Effector CD4-positive, alpha-beta T cell (primary cell): Measurements from ENCODE around the gene MFNG.
A peak's percentile ranks its signal among the peaks of the same experiment; 100 is the strongest.

Experiments used
- DNase-seq: peaks from one replicate; pipeline ENCODE4 v3.0.0-alpha.2; 2020

MFNG gene

GRCh38 chr22:37443977-37444376 lies 42.2 kb downstream of the MFNG start:
- DNase-seq, result no peak

- no peak for DNase-seq
Measured at GRCh38 chr22:37443086-37443485, 43.1 kb downstream of the MFNG start.

GRCh38 chr22:37442537-37442936 lies 43.6 kb downstream of the MFNG start:
- DNase-seq, result no peak

GRCh38 chr22:37442135-37442534 lies 44.0 kb downstream of the MFNG start:
- DNase-seq, result no peak

- DNase-seq, result no peak
Measured at GRCh38 chr22:37440875-37441274, 45.3 kb downstream of the MFNG start.

- no peak for DNase-seq
Measured at GRCh38 chr22:37439347-37439746, 46.8 kb downstream of the MFNG start.

- no peak for DNase-seq
Measured at GRCh38 chr22:37435970-37436603, 50.1 kb downstream of the MFNG start.

GRCh38 chr22:37433786-37434185 lies 52.4 kb downstream of the MFNG start:
- DNase-seq, result no peak

- DNase-seq, result no peak
Measured at GRCh38 chr22:37432708-37433054, 53.5 kb downstream of the MFNG start.

GRCh38 chr22:37431801-37432707 lies 54.1 kb downstream of the MFNG start:
- no peak for DNase-seq

GRCh38 chr22:37431366-37431765 lies 54.8 kb downstream of the MFNG start:
- no peak for DNase-seq

GRCh38 chr22:37430941-37431340 lies 55.2 kb downstream of the MFNG start:
- no peak for DNase-seq

GRCh38 chr22:37428649-37429586 lies 57.3 kb downstream of the MFNG start:
- DNase-seq, result peak; percentile 44

- DNase-seq, result no peak
Measured at GRCh38 chr22:37427711-37428635, 58.2 kb downstream of the MFNG start.

GRCh38 chr22:37427135-37427710 lies 59.0 kb downstream of the MFNG start, which contains the start of gene ELFN2:
ELFN2 (minus strand) TSS chr22:37427479; CDS start chr22:37375534, 51,945 bp downstream.
- DNase-seq, result no peak

- no peak for DNase-seq
Measured at GRCh38 chr22:37426706-37427134, 59.5 kb downstream of the MFNG start.

GRCh38 chr22:37425800-37426705 lies 60.1 kb downstream of the MFNG start:
- DNase-seq, result no peak

GRCh38 chr22:37425369-37425768 lies 60.8 kb downstream of the MFNG start:
- no peak for DNase-seq

GRCh38 chr22:37423283-37423682 lies 62.9 kb downstream of the MFNG start:
- no peak for DNase-seq

- no peak for DNase-seq
Measured at GRCh38 chr22:37421468-37421877, 64.7 kb downstream of the MFNG start.
